Muscle of leg (tissue), 11 donors: ENCODE results near the gene HNRNPU. TPM values are rescaled to one million over a fixed set of nuclear protein-coding genes. Genes with fewer than 3 reads are reported as not detected.

Experiments
- DNase-seq: peaks from one replicate; pipeline ENCODE4 v3.0.0; 2013
- H3K27ac ChIP-seq: one replicate; pipeline ENCODE4 v1.5.1; 2013; ENCODE audit warnings: mild to moderate bottlenecking, low read length, control low read depth
- H3K27me3 ChIP-seq: one replicate; pipeline ENCODE4 v1.6.1; 2013; ENCODE audit warnings: low read length; ENCODE audit not compliant: control insufficient read depth, insufficient read depth
- H3K36me3 ChIP-seq: one replicate; pipeline ENCODE4 v1.6.1; 2013; ENCODE audit warnings: low read length; ENCODE audit not compliant: control insufficient read depth, insufficient read depth
- H3K4me1 ChIP-seq: one replicate; pipeline ENCODE4 v1.6.1; 2013; ENCODE audit warnings: low read length; ENCODE audit not compliant: control insufficient read depth, insufficient read depth
- H3K4me3 ChIP-seq: one replicate; pipeline ENCODE4 v1.5.1; 2013; ENCODE audit warnings: low read length, control low read depth
- H3K9me3 ChIP-seq: replicated peaks from 2 replicates; pipeline ENCODE4 v1.6.1; 2013; ENCODE audit warnings: low read depth, low read length; ENCODE audit not compliant: control insufficient read depth
- WGBS: methylation state at CpG from one replicate; pipeline ENCODE4 v1.1.5; 2013; ENCODE audit warnings: missing lambda C conversion rate; ENCODE audit not compliant: insufficient coverage; 5-methylcytosine and 5-hydroxymethylcytosine counted together
- polyA plus RNA-seq, 8 donors: library from polyadenylated mRNA; unstranded; fragments of 120-200 nt; gene quantifications; one replicate each; pipeline versions ENCODE4 v1.2.1 to v1.2.3, GENCODE V29; 2013; ENCODE audit warnings: inconsistent platforms in 1 of 8, low replicate concordance in 1 of 8; ENCODE audit not compliant: insufficient read length in 8 of 8, insufficient read depth in 1 of 8
- total RNA-seq: library from RNA; stranded (reverse); fragments of 120-200 nt; gene quantifications from one replicate; pipeline ENCODE4 v1.2.4, GENCODE V29; 2013

The HNRNPU gene
- total and polyA plus RNA-seq, 9 donors: 209 to 435 (median 366) TPM

DNA sequence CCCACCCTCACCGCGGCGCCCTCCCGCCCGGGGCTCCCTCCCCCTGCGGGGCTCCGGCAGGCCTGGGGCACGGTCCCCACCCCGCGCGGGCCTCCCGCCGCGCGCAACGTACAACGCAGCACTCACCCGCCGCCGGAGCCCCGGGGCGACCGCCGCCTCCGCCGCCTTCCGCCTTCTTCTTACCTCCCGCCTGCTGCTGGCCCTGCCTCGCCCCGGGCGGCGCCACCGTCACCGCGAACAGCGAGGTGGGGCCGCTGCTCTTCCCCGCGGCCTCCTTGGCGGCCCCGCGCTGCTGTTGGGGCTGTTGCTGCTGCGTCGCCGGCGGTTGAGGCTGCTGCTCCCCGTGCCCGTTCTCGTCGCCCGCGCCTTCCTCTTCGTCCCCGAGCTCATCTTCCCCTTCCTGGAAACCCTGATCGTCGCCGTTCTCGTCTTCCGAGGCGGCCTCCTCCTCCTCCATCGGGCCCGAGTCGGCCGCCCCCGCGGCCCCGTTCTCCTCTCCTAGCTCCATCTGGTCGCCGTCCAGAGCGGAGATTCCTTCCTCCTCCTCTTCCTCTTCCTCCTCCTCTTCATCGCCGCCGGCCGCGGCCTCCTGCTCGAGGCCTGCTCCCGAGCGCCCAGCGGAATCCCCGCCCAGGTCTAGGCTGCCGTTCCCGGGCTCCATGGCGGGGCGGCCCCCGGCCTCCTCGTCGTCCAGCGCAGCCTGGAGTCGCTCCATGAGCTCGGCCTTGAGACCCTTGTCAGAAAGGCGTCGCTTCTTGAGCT is 671 bp downstream of the HNRNPU start:
- peak overlapping the region; percentile 100 for H3K27ac ChIP-seq
- DNase-seq: peak; percentile 37
- under 1% methylated on average over 91 of the region's 92 CpGs for WGBS
- peaks cover 21% of the 10 kb centered on the region for H3K36me3 ChIP-seq
- no peaks in the 10 kb centered on the region for H3K27me3 ChIP-seq
- H3K4me1 ChIP-seq: peaks cover 11% of the 10 kb centered on the region
- peak overlapping the region; percentile 100 for H3K4me3 ChIP-seq
- H3K9me3 ChIP-seq: no peaks in the 10 kb centered on the region

GRCh38 chr1:244862699-244863490 is 1.4 kb downstream of the HNRNPU start:
- peak; percentile 98 for DNase-seq
- 0% methylated on average over 80 of the region's 87 CpGs for WGBS
- Histone ChIP-seq H3K27me3 (no peaks in the 10 kb centered on the region), H3K36me3 (peaks cover 23% of the 10 kb centered on the region), H3K4me3 (peak overlapping the region; percentile 100), H3K27ac (peak overlapping the region; percentile 100), H3K4me1 (peaks cover 11% of the 10 kb centered on the region), H3K9me3 (no peaks in the 10 kb centered on the region)

GRCh38 chr1:244862354-244862698 is 2.0 kb downstream of the HNRNPU start:
- Histone ChIP-seq H3K4me3 (peak overlapping the region; percentile 85), H3K27ac (peak overlapping the region; percentile 97), H3K36me3 (peaks cover 28% of the 10 kb centered on the region), H3K9me3 (no peaks in the 10 kb centered on the region), H3K4me1 (peaks cover 11% of the 10 kb centered on the region), H3K27me3 (no peaks in the 10 kb centered on the region)
- whole genome bisulfite sequencing: 0% methylated on average over 2 of the region's 7 CpGs
- peak; percentile 49 for DNase-seq

- WGBS: no CpG with 5 or more reads among the region's 2 CpGs
- peaks cover 33% of the 10 kb centered on the region for H3K36me3 ChIP-seq
- H3K9me3 ChIP-seq: no peaks in the 10 kb centered on the region
- no peak for DNase-seq
- peaks cover 11% of the 10 kb centered on the region for H3K4me1 ChIP-seq
- H3K27ac ChIP-seq: peak overlapping the region; percentile 97
- H3K4me3 ChIP-seq: peak overlapping the region; percentile 85
- H3K27me3 ChIP-seq: no peaks in the 10 kb centered on the region
Measured at GRCh38 chr1:244861683-244862082, 2.7 kb downstream of the HNRNPU start.

- Histone ChIP-seq H3K27ac (no peak overlapping the region), H3K36me3 (peaks cover 39% of the 10 kb centered on the region), H3K27me3 (no peaks in the 10 kb centered on the region), H3K4me3 (peak overlapping the region; percentile 85), H3K4me1 (peaks cover 11% of the 10 kb centered on the region), H3K9me3 (no peaks in the 10 kb centered on the region)
- WGBS: no CpG with 5 or more reads among the region's 2 CpGs
- no peak for DNase-seq
Measured at GRCh38 chr1:244860914-244861610, 3.3 kb downstream of the HNRNPU start.

DNA sequence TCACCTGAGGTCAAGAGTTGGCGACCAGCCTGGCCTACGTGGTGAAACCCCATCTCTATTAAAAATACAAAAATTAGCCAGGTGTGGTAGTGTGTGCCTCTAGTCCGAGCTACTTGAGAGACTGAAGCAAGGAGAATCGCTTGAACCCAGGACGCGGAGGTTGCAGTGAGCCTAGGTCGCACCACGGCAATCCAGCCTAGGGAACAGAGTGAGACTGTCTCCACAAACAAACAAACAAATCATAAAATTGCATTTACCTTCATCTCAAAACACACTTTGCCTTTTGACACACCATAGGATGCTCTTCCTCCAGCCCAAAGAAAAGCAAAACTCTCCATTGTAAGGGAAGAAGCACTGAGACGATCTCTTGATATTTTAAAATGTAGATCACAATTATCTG is 4.3 kb downstream of the HNRNPU start:
- no peak overlapping the region for H3K4me3 ChIP-seq
- H3K27ac ChIP-seq: no peak overlapping the region
- no peak for DNase-seq
- no peaks in the 10 kb centered on the region for H3K27me3 ChIP-seq
- 75% methylated on average over 5 of the region's 9 CpGs for WGBS
- peaks cover 47% of the 10 kb centered on the region for H3K36me3 ChIP-seq
- no peaks in the 10 kb centered on the region for H3K9me3 ChIP-seq
- H3K4me1 ChIP-seq: peaks cover 10% of the 10 kb centered on the region

DNA sequence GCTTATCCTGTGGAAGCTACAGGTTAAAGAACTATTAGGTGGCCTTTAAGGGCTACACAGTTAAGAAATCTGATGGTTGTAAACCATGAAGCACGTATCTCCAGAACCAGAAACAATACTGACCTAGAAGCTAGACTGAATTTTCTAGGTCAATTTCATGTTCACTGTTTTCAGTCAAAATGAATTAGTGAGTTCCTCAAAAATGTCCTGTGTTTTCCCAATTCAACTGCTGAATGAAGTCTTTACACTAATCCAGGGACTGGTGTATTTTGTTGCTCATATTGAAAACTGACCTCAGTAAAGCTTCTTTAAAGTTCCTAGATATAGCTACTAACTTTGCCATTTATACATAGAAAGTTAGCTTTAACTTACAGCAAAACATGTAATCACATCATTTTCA is 6.0 kb downstream of the HNRNPU start:
- Histone ChIP-seq H3K4me3 (no peak overlapping the region), H3K27ac (no peak overlapping the region), H3K36me3 (peaks cover 54% of the 10 kb centered on the region), H3K27me3 (no peaks in the 10 kb centered on the region), H3K4me1 (peaks cover 7% of the 10 kb centered on the region), H3K9me3 (no peaks in the 10 kb centered on the region)
- no CpG with 5 or more reads among the region's 1 CpG for WGBS
- DNase-seq: no peak

- no peaks in the 10 kb centered on the region for H3K9me3 ChIP-seq
- no peak for DNase-seq
- peaks cover 54% of the 10 kb centered on the region for H3K36me3 ChIP-seq
- H3K4me3 ChIP-seq: no peak overlapping the region
- no peak overlapping the region for H3K27ac ChIP-seq
- no CpG with 5 or more reads among the region's 3 CpGs for WGBS
- H3K27me3 ChIP-seq: no peaks in the 10 kb centered on the region
- peaks cover 7% of the 10 kb centered on the region for H3K4me1 ChIP-seq
Measured at GRCh38 chr1:244857761-244858160, 6.6 kb downstream of the HNRNPU start.

DNA sequence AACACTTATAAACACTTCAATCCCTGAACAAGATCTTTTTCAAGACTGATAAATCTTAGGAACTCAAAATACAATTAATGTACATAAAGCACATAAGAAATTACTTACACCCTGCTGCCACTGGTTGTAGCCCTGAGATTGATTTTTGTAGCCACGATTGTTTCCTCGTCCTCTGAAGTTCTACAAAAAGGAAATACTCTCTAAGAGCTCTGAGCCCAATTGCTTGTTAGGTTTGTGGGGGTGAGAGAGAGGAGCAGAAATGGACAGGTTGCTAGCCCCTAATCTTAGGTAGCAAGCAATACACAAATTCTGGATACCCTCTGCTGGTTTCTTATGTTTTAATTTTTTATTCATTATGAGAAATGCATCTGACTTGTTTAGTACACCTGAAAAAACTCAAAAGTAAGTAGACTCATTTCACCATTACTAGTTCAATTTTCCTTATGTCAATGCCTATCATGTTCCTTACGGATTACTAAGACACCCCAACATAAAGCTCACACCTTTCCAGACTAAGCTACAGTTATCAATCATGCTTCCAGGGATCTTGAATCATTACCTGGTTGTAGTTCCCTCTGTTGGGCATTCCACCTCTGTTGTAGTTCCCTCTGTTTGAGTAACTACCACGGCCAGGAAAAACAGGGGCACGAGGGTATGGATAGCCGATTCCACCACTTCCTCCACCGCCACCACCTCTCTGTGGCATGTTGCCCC is 9.3 kb downstream of the HNRNPU start:
- DNase-seq: no peak
- Histone ChIP-seq H3K27me3 (no peaks in the 10 kb centered on the region), H3K4me3 (no peak overlapping the region), H3K4me1 (peaks cover 4% of the 10 kb centered on the region), H3K9me3 (no peaks in the 10 kb centered on the region), H3K36me3 (peaks cover 56% of the 10 kb centered on the region), H3K27ac (no peak overlapping the region)
- no CpG with 5 or more reads among the region's 7 CpGs for WGBS
